ENCODE results near the gene NCLN. TPM values are rescaled to one million over a fixed set of nuclear protein-coding genes. Genes with fewer than 3 reads are reported as not detected.

Gene NCLN
- total RNA-seq, 1 experiment from 2014 or later, result 74.7 TPM

DNA sequence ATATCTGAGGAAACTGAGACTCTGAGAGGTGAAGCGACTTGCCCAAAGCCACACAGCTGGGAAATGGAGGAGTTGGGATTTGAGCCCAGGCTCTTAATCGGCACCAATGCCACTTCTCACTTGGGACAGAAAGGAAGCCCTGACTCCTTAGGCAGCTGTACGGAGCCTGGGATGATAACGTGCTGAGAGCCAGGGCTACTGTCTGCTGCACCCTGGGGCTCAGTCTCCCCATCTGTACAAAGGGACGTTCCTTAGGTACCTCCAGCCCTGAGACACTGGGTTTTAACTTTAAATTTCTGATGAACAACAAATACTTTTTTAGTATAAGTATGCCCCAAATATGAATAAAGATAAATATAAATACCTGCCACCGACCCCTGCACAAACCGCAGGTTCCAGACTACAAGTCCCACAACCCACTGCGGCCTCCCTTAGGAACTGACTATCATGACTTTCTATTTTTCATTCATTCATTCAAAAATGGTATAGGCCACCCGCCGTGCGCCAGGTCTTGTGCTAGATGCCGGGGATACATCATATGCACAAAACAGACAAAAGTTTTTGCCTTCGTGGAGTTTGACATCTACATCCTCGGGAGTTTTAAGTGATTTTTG lies 776 bp upstream of the NCLN start:
- DNase-seq, result no peak

DNA sequence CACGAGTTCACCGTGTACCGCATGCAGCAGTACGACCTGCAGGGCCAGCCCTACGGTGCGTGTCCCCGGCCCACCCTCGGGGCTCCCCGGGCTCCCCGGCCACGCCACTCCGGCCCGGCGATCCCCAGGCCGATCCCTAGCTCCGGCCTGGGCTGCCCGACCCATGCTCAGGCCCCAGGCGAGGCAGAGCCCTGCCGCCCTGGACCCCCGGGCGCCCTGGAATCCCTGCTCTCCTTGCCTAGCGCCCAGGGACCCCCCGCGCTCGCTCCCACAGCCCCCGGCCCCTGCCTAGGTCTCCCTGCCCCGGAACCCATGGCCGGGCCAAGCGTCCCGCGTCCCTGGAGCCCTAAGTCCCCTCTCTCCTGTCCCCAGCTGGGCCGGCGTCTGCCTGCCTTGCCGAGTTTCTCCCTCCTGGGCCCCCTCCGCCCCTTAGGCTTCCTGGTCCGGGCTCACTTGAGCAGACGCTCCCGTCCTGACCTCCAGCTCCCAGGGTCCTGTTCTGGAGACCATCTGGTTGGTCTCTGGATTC lies 494 bp downstream of the NCLN start:
- H3F3A ChIP-seq (ENCODE audit: low read length, unreplicated experiment), result no peaks in the 10 kb centered on the region
- BruUV-seq (replicated peaks), result no TSS peak
- H3K27me3 ChIP-seq (ENCODE audit: low read length), result no peaks in the 10 kb centered on the region
- intact Hi-C loops (cut with micrococcal nuclease), result no loop called here
- peak overlapping the region; percentile 36 for H3K27ac ChIP-seq (ENCODE audit: low read length)
- H2AFZ ChIP-seq (ENCODE audit: low read length), result peak overlapping the region; percentile 59; the same call in 1 of the 2 replicates
- H3K4me3 ChIP-seq (ENCODE audit: low read length), result peak overlapping the region; percentile 96
- no peaks in the 10 kb centered on the region for H3K36me3 ChIP-seq (ENCODE audit: low read depth, low read length)
- DNase-seq (no peak), ATAC-seq (peak; percentile 45)
- peaks cover 16% of the 10 kb centered on the region for H4K20me1 ChIP-seq (ENCODE audit: low read length)
- H3K4me1 ChIP-seq (ENCODE audit: insufficient read depth, low read length), result peaks cover 10% of the 10 kb centered on the region
- TF ChIP-seq EZH2 (IDR thresholded peaks at IDR 0.05; ENCODE audit: low read length, unreplicated experiment), result no peak
- TF ChIP-seq, protein P1, sequence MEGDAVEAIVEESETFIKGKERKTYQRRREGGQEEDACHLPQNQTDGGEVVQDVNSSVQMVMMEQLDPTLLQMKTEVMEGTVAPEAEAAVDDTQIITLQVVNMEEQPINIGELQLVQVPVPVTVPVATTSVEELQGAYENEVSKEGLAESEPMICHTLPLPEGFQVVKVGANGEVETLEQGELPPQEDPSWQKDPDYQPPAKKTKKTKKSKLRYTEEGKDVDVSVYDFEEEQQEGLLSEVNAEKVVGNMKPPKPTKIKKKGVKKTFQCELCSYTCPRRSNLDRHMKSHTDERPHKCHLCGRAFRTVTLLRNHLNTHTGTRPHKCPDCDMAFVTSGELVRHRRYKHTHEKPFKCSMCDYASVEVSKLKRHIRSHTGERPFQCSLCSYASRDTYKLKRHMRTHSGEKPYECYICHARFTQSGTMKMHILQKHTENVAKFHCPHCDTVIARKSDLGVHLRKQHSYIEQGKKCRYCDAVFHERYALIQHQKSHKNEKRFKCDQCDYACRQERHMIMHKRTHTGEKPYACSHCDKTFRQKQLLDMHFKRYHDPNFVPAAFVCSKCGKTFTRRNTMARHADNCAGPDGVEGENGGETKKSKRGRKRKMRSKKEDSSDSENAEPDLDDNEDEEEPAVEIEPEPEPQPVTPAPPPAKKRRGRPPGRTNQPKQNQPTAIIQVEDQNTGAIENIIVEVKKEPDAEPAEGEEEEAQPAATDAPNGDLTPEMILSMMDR (conservative IDR thresholded peaks at IDR 0.05; ENCODE audit: low read depth, low read length), result no peak
- peaks cover 54% of the 10 kb centered on the region for H3K79me2 ChIP-seq (ENCODE audit: low read length)
- CTCF ChIA-PET, result no interaction called here
- POLR2A ChIA-PET (ENCODE audit: unreplicated experiment), result no interaction called here
- H3K9ac ChIP-seq (ENCODE audit: low read length), result peak overlapping the region; percentile 97
- no peaks in the 10 kb centered on the region for H3K9me2 ChIP-seq (replicated peaks; ENCODE audit: low read length)
- H3K9me3 ChIP-seq (ENCODE audit: low read length), result no peaks in the 10 kb centered on the region
- peak overlapping the region; percentile 88 for H3K4me2 ChIP-seq (ENCODE audit: low read length)

More for the DNA sequence above, 776 bp upstream of the NCLN start:
- H3K9ac ChIP-seq (ENCODE audit: low read length), result peak overlapping the region; percentile 97
- H3K79me2 ChIP-seq (ENCODE audit: low read length), result peaks cover 42% of the 10 kb centered on the region
- TF ChIP-seq, protein P1 (conservative IDR thresholded peaks at IDR 0.05; ENCODE audit: low read depth, low read length), result no peak
- H3F3A ChIP-seq (ENCODE audit: low read length, unreplicated experiment), result no peaks in the 10 kb centered on the region
- CTCF ChIA-PET, result interaction anchor here (0.6 kb wide), 1 partner anchor 52 kb away, joined by 3 read pairs; no protein-coding TSS in a partner anchor
- peak; percentile 63 for ATAC-seq
- POLR2A ChIA-PET (ENCODE audit: unreplicated experiment), result no interaction called here
- H3K9me2 ChIP-seq (replicated peaks; ENCODE audit: low read length), result no peaks in the 10 kb centered on the region
- H3K36me3 ChIP-seq (ENCODE audit: low read depth, low read length), result no peaks in the 10 kb centered on the region
- peak overlapping the region; percentile 96 for H3K4me3 ChIP-seq (ENCODE audit: low read length)
- H3K9me3 ChIP-seq (ENCODE audit: low read length), result no peaks in the 10 kb centered on the region
- intact Hi-C loops (cut with micrococcal nuclease), result no loop called here
- peak overlapping the region; percentile 75 for H3K27ac ChIP-seq (ENCODE audit: low read length)
- H4K20me1 ChIP-seq (ENCODE audit: low read length), result peaks cover 16% of the 10 kb centered on the region
- H3K4me2 ChIP-seq (ENCODE audit: low read length), result peak overlapping the region; percentile 98
- no peaks in the 10 kb centered on the region for H3K27me3 ChIP-seq (ENCODE audit: low read length)
- no TSS peak for BruUV-seq (replicated peaks)
- peak overlapping the region; percentile 99 for H2AFZ ChIP-seq (ENCODE audit: low read length)
- H3K4me1 ChIP-seq (ENCODE audit: insufficient read depth, low read length), result peaks cover 10% of the 10 kb centered on the region

DNA sequence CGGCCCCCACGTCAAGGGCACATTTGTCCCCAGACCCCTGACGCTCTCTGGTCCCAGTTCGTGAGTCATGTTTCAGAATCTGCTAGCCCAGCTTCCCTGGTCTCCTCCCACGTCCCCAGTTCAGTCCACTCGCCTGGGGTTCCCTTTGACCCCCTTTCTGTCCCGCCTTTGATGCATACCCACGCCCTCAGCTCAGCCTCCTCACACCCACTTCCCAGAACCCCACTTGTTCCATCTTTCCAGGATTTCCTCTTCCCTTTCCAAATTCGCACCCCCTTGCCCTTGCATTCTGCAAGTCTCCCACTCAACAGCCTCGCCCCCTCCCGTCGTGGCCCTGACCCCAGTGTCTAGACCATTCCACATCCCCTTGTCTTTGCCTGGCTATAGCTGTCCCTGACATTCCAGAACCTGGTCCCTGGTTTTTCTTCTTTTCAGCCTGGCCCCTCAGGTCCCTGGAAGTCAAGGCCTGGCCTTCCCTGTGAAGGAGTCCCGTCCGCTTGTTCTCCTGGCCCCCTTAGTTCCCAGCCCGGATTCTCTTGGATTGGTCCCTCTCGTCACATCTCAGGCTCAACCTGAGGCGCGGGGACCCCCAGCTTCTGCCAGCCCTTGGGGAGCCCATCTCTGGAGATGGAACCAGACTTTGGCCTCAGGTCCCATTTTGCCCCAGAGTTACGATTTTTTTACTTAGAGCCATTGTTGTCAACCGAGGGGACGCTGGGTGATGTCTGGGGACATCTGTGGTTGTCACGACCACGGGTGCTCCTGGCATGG lies 1.3 kb downstream of the NCLN start:
- H3K9me3 ChIP-seq (ENCODE audit: low read length), result no peaks in the 10 kb centered on the region
- POLR2A ChIA-PET (ENCODE audit: unreplicated experiment), result no interaction called here
- ATAC-seq, result no peak
- CTCF ChIA-PET, result no interaction called here
- peaks cover 16% of the 10 kb centered on the region for H4K20me1 ChIP-seq (ENCODE audit: low read length)
- intact Hi-C loops (cut with micrococcal nuclease), result no loop called here
- H3F3A ChIP-seq (ENCODE audit: low read length, unreplicated experiment), result no peaks in the 10 kb centered on the region
- no peaks in the 10 kb centered on the region for H3K36me3 ChIP-seq (ENCODE audit: low read depth, low read length)
- H3K4me2 ChIP-seq (ENCODE audit: low read length), result peak overlapping the region; percentile 88
- H2AFZ ChIP-seq (ENCODE audit: low read length), result no peak overlapping the region
- peak; percentile 8 for DNase-seq
- no peaks in the 10 kb centered on the region for H3K27me3 ChIP-seq (ENCODE audit: low read length)
- peaks cover 10% of the 10 kb centered on the region for H3K4me1 ChIP-seq (ENCODE audit: insufficient read depth, low read length)
- H3K27ac ChIP-seq (ENCODE audit: low read length), result no peak overlapping the region
- TF ChIP-seq, protein P1 (conservative IDR thresholded peaks at IDR 0.05; ENCODE audit: low read depth, low read length), result no peak
- TF ChIP-seq EZH2 (IDR thresholded peaks at IDR 0.05; ENCODE audit: low read length, unreplicated experiment) (no peak), EZH2phosphoT487 (IDR thresholded peaks at IDR 0.05; ENCODE audit: borderline replicate concordance, low read length) (no peak)
- H3K9ac ChIP-seq (ENCODE audit: low read length), result peak overlapping the region; percentile 97
- BruUV-seq (replicated peaks), result no TSS peak
- peaks cover 61% of the 10 kb centered on the region for H3K79me2 ChIP-seq (ENCODE audit: low read length)
- H3K9me2 ChIP-seq (replicated peaks; ENCODE audit: low read length), result no peaks in the 10 kb centered on the region
- H3K4me3 ChIP-seq (ENCODE audit: low read length), result peak overlapping the region; percentile 96

All from PC-3 (cell line).